ENCODE data around the gene FBXL13. TPM values are rescaled to one million over a fixed set of nuclear protein-coding genes. Genes with fewer than 3 reads are reported as not detected.

The FBXL13 gene
- total and polyA plus RNA-seq, 2 of the 8 experiments (the other 6 are each of a cell fraction or from before 2014, with no cell fraction given) = 1.2 to 2.8 TPM

DNA sequence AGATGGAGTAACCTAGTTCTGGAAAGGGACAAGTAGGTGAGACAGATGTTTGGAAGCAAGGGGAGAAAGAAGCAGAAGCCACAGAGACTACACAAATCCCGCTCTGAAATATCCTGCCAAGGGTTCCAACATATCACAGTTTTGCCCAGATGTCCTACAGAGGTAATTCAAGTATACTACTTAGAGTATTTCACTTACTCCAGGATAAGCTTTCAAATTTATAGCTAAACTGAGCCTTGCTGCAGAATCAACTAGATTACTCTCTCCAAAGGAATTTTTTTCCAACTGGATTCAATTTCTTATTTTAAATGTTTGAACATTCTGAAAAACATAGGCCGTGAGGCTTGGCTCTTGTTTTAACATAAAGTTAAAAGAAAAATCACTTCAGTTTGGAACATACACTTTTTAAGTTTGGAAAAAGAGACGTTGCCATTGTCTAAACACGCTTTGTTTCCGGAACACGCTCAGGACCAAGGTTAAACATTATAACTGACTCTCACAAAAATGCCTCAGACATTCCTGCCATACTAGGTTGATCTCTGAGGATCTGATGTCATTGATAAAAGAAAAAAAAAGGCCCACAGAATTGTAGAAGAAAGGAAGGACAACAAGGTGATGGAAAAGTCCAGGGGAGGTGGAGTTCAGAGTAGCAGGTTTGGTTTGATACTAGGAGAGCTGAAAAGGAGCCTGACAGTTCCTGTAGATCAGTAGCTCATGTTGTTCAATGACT lies 251.0 kb downstream of the FBXL13 start (continued):
- TF ChIP-seq SIN3A (conservative IDR thresholded peaks at IDR 0.05 in 1 of 2, IDR thresholded peaks at IDR 0.05 in 1 of 2; ENCODE audit: low read depth in 1 of 2, low read length in 2 of 2) (no peak), PHF8 (conservative IDR thresholded peaks at IDR 0.05; ENCODE audit: low read depth, low read length) (no peak)

All from H1 (cell line).